Activated CD4-positive, alpha-beta T cell treated with anti-CD3 and anti-CD28 coated beads for 1 hour (primary cell): ENCODE results near the gene TRIM4.
"Not testable (repeated sequence)": the region's sequence is repeated elsewhere in the genome, so short reads cannot be mapped to it uniquely, and the experiment has no call there.

Experiments used
- DNase-seq: peaks from one replicate; pipeline ENCODE4 v3.0.0-alpha.2; 2020

Gene TRIM4, protein sequence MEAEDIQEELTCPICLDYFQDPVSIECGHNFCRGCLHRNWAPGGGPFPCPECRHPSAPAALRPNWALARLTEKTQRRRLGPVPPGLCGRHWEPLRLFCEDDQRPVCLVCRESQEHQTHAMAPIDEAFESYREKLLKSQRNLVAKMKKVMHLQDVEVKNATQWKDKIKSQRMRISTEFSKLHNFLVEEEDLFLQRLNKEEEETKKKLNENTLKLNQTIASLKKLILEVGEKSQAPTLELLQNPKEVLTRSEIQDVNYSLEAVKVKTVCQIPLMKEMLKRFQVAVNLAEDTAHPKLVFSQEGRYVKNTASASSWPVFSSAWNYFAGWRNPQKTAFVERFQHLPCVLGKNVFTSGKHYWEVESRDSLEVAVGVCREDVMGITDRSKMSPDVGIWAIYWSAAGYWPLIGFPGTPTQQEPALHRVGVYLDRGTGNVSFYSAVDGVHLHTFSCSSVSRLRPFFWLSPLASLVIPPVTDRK

DNA sequence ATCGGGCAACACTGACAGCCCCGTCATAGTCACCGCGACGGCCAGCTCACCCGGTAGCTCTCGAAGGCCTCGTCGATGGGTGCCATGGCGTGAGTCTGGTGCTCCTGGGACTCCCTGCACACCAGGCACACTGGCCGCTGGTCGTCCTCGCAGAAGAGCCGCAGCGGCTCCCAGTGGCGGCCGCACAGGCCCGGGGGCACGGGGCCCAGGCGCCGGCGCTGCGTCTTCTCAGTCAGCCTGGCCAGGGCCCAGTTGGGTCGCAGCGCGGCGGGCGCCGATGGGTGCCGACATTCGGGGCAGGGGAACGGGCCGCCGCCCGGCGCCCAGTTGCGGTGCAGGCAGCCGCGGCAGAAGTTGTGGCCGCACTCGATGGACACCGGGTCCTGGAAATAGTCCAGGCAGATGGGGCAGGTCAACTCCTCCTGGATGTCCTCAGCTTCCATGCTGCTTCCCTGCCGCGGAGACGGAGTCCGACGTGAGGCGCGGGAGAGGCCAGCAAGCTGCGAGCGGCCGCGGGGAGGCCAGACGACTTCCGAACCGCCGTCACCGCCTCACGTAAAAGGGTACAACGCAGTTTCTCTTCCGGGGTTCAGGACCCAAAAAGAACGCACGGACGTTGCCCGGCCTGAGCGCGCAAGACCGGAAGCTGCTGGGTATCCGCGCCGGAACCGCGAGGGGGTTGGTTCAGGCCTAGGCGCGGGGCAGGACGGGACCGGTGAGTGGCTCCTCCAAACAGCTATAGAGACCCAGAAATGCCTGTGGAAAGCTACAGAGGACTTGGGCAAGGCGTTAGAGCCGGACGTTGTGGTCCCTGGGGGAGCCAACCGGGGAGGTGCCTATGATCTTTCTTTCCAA is at the start of gene TRIM4:
TRIM4 (minus strand) TSS at position 572 of the 855 bp plus-strand sequence; CDS start at position 443, 129 bp downstream.
- DNase-seq, result peak; percentile 82

DNA sequence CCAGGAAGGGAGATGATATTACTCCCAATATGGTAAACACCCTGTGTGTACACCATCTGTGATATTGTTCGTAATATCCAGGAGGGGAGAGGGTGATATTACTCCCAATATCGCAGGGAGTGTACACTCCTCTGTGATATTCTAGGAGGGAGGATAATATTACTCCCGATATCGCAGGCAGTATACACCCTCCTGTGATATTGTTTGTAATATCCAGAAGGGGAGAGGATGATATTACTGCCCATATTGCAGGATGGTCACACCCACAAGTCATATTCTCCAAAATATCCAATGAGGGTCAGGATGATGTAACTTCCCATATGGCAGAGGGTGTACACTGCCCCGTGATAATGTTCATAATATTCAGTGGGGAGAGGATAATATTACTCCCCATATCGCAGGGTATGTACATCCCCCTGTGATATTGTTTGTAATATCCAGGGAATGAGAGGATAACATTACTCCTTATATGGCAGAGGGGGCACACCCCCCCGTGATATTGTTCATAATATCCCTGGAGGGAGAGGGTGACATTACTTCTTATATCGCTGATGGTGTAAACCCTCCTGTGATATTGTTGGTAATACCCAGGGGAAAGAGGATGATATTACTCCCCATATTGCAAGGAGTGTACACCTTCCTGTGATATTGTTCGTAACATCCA is 39.4 kb upstream of the TRIM4 start:
- DNase-seq, result no peak

DNA sequence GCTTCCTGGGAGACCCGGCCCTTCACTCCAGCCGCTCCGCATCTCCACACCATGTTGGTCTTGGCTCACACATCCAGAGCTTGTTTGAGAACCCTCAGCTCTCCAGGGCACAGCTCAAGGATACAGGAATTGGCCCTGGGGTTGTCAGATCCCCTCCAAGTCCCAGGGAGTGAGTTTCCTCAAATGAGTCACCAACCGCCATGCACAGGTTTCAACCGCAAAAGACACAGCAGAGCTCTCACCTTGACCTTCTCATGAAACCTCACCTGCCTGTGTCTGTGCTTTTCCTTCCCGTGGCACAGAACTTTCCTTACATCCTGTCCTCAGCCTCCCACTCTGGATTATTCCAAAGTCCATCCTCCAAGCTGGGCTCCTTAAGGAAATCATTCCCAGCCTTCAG is 35.9 kb upstream of the TRIM4 start:
- DNase-seq, result no peak

DNA sequence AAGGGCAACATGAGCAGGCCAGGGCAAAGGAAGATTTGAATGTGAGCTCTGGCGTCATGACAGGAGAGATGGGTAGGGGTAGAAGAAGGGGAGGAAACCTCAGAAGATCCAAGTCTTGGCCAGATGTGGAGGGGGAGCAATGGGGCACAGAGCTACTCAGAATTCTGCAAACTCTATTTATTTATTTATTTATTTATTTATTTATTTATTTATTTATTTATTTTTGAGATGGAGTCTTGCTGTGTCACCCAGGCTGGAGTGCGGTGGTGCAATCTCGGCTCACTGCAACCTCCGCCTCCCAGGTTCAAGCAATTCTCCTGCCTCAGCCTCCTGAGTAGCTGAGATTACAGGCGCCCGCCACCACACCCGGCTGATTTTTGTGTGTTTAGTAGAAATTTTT is 35.3 kb upstream of the TRIM4 start:
- DNase-seq, result not testable (repeated sequence)

DNA sequence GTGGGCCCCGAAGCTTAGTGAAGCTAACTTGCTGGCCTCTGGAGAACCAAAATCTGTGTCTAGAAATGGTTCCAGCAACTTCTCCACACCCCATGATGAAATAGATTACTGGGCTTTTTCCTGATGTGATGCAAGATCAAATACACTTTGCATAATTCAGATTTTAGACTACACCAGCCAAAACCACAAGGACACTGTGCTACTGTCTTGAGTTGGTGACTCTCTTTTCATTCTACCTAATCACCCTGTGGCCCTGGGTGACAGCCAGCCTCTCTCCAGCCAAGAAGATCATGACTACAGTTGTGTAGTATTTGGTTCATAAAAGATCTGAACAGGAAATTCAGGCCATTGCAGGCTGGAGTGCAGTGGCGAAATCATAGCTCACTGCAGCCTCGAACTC is 34.3 kb upstream of the TRIM4 start:
- no peak for DNase-seq

DNA sequence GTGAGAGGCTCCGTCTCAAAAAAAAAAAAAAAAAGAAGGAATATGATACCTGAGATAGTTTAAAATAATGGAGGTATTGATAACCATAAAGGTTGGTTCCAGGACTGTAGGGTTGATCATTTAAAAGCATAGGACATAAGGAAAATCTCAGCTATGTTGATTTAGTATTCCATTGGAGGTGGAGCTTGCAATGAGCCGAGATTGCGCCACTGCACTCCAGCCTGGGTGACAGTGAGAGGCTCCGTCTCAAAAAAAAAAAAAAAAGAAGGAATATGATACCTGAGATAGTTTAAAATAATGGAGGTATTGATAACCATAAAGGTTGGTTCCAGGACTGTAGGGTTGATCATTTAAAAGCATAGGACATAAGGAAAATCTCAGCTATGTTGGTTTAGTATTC is 33.3 kb upstream of the TRIM4 start:
- DNase-seq, result not testable (repeated sequence)

DNA sequence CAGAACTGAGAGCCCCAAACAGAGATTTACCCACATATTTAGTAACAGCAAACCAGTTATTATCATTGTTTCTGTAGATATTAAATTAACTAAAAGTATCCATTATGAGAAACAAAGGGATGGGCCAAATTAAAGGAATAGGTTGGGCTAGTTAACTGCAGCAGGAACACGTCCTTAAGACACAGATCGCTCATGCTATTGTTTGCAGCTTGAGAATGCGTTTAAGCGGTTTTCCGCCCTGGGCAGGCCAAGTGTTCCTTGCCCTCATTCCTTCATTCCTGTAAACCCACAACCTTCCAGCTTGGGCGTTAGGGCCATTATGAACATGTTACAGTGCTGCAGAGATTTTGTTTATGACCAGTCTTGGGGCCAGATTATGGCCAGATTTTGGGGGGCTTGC is 31.5 kb upstream of the TRIM4 start:
- DNase-seq, result not testable (repeated sequence)

DNA sequence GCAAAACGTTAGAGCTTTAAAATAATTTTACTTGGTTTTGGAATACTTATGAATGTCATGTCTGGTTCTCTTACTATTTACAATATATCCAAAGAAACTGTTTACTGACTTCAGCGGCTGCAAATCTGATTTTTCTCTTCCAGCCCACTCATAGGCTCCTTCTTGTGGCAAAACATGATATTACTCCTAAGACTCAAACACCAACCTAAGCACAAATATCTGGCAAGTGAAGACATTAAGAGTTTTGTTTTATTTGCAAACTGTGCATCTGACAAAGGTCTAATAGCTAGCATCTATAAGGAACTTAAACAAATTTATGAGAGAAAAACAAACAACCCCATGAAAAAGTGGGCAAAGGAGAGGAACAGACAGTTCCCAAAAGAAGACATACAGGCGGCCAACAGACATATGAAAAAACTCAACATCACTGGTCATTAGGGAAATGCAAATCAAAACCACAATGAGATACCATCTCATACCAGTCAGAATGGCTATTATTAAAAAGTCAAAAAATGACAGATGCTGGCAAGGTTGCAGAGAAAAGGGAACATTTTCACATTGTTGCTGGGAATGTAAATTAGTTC is 30.4 kb upstream of the TRIM4 start:
- DNase-seq, result no peak

DNA sequence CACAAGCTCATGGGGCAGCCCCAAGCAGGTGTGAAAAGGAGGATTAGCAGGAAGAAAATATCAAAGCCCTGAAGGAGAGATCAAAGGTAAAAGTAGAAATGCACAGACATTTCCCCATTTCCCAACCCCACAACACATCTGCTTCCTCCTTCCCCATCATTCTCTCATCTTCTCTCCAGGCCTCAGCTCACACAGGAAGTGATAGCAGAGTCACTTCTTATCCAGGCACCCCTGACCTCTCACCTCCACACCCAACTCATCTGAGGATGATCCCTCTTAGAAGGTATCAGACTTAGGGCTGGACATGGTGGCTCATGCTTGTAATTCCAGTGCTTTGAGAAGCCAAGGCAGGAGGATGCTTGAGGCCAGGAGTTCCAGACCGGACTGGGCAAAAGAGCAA is 28.3 kb upstream of the TRIM4 start:
- DNase-seq, result no peak

DNA sequence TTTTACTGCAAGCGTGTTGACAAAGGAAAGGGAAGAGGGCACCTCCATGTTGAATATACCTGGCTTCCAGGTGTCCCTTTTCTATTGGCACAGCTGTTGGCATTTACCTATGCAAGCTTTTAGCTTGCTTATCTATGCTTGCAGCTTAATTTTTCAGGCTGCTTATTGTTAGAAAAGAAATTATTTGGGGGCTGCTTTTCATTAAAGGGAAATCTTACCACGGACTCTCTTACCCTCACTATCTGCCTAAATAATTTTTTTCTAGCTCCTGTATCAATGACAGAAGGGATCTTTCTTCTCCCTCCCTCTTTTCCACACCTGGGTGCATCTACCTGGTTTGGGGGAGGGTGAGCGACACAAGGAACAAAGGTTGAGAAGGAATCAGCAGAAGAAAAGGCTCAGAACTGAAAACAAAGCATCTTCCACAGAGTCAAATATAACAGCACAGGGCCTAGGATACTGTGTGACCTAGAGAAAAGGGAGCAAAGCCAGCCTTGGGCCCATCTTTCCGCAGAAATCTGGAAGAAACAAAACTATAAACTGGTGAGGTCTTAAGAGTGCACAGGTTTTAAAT is 25.3 kb upstream of the TRIM4 start:
- no peak for DNase-seq

DNA sequence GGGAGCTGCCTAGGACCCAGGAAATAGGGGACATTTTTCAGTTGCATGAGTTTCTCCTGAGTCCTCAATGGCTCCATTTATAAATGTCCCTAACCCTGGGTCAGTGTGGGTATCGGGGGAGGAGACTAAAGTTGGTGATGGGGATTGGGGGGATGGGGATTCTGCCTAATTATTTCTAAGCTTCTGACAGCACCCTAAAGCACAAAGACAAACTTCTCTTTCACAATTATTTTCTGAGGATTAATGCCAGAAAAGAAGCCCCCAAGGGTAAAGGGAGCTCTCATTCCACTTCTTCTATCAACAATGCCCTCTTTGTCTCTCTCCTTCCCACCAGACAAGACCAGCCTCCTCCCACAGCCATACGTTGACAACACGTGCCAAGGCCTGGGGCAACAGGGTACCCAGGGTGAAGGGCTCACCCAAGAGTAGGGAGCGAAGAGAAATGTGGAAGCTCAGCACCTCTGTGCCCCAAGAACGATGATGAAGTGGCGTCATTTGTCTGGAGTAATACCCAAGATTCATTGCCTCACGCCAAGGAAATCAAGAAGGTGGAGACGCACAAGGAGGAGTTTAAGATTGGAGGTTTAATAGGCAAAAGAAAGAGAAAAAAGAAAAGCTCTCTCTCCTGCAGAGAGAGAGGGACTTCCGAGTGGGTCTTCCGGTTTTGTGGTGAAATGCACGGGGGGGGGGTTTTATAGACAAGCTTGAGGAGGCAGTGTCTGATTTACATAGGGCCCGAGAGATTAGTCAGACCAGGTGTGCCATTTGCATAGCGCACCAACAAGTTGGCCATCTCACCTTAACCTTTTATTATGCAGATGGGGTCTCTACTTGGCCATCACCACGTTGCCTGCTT is 24.5 kb upstream of the TRIM4 start:
- DNase-seq, result no peak

DNA sequence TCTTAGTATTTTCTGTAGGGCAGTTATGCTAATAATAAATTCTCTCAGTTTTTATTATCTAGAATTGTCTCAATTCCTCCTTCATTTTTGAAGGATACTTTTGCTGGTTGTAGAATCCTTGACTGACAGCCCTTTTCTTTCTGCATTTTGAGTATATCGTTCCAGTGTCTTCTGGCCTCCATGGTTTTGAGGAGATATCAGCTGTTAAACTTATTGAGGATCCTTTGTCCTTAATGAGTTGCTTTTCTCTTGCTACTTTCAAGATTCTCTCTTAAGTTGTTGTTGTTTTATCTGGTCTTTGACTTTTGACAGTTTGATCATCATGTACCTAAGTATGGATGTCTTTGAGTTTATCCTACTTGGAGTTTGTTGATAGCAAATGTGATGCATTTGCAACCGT is 19.0 kb upstream of the TRIM4 start:
- DNase-seq, result no peak

DNA sequence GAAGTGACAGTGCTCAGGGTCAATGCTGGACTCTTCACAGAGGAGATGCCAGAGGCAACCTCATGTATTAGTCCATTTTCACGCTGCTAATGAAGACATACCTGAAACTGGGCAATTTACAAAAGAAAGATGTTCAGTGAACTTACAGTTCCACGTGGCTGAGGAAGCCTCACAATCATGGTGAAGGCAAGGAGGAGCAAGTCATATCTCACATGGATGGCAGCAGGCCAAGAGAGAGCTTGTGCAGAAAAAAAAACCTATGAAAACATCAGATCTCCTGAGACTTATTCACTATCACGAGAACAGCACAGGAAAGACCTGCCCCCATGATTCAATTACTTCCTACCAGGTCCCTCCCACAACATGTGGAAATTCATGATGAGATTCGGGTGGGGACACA is 15.7 kb upstream of the TRIM4 start:
- DNase-seq, result not testable (repeated sequence)

DNA sequence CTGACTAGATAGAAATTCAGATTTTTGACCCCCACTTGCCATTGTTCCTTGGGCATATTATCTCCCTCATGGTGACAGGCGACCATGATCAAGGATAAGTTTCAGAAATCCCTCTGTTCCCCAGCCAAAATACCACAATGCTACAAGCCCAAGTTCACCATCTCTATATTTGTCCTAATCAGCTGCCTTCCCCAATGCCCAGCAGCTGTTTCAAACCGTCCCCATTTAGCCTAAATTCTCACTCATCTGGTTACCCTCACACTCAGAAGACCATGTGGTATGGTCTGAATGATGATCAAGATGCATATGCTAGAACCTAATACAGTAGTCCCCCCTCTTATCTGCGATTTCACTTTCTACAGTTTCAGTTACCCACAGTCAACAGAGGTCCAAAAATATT is 11.0 kb upstream of the TRIM4 start:
- no peak for DNase-seq

DNA sequence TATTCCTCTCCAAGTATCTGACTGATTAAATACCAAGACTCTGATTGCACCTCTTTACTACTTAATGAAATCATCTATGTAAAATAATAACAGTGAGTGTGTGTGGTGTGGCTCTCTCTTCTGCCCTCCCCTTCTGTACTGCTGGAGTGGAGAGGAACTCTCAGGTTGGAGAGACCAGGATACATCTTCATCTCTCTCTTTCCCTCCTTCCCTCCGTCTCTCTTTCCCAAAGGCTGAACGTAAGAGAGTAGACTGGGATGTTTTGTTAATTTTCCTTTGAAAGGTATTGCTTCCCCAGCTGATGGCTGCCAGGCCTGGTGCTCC is 10.4 kb upstream of the TRIM4 start:
- DNase-seq, result no peak

DNA sequence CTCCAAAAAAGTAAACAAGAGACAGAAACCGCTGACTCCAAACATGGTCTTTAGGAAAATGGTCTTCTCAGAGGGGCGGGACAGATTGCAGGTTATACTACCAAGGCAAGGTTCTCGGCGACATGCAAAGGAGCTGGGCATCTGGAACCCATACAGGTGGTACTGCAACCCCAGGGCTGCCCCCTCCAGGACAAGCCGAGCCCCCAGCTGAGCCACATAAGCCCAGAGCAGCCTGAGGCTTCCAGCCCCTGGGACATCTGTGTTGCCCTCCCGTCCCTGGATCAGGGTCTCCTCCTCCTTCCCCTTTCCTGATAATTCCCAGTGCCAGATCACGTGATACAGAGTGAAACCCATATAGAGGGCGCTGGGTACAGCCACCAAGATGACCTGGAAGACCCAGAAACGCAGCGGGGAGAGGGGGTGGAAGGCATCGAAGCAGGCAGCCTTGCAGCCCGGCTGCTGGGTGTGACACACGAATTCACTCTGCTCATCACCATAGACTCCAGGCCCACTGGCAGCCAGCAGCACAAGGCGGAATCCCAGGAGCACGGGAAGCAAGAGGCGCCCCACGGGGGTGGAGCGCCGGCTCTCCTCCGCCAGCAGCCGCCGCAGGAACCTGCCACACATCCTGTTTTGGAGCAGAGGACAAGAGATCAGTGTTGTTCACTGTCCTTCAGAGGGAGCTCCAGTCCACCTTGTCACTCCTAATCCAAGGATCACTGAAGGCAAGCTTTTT is 9.8 kb upstream of the TRIM4 start, which contains the start of gene GJC3:
GJC3 (minus strand) TSS at position 627 of the 736 bp plus-strand sequence; CDS start at position 627, 0 bp downstream.
- DNase-seq, result no peak

DNA sequence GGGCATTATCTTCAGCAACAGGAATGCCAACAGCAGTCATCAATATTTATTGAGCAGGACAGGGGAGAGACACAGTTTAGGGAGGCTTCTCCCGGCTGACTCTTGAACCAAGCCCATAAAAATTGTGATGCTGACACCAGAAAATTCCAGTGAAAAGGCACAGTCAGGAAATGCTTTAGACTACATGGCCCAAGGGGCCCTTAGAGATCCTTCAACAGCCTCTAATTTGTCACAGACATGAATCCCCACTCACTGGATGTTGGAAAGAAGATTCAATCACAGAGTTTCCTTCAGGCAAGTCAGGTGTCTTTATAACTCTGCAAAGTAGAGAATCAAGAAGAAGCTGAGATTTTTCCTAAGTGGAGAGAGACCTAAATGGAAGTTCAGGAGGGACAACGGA is 8.9 kb upstream of the TRIM4 start:
- no peak for DNase-seq

DNA sequence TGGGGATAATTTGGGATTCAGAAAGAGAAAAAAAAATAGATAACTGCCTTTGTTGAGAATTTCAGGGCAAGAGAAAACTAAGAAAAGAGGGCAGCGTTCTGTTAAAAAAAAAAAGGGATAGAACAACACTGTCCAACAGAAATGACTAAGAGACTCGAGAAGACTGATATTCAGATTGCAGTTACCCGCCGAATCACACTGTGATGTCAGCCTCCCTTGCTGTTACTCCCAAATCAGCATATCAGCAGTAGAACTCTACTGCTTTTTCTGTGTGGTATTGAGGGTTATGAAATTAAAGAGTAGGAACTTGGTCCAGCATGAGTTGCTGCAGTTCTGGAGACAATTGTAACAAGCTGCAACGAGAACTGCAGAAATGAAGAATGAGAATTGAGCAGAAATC is 8.2 kb upstream of the TRIM4 start:
- DNase-seq, result no peak

DNA sequence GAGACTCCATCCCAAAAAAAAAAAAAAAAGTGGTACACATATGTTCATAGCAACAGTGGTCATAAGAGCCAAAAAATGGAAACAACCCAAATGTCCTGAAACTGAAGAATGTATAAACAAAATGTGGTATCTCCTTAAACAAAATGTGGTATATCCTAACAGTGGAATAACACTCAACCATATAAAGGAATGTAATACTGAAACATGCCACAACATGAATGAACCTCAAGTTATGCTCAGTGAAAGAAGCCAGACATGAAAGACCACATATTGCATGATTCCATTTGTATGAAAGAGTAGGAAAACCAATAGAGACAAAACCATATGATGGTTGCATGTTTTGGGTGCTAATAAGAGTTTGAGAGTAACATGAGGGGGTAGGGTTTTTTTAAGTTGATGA is 7.0 kb upstream of the TRIM4 start:
- DNase-seq, result no peak

DNA sequence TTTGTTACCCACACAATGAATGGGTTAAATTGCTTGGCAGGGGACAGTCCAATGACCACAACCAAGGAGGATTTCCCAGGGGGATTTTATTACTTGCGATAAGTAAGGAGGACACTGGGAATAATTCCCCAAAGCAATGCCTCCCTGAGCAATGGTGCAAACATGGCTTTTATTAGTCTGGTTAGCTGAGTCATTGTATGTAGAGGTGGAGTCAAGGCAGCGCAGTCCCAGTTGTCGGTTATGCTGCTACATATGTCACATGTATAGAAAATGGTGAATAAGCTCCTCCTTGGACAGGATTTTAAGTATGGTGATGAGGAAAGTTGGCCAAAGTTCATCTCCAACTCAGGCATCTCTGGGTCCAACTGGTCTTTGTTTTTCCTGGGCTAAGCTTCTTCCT is 3.9 kb upstream of the TRIM4 start:
- no peak for DNase-seq

DNA sequence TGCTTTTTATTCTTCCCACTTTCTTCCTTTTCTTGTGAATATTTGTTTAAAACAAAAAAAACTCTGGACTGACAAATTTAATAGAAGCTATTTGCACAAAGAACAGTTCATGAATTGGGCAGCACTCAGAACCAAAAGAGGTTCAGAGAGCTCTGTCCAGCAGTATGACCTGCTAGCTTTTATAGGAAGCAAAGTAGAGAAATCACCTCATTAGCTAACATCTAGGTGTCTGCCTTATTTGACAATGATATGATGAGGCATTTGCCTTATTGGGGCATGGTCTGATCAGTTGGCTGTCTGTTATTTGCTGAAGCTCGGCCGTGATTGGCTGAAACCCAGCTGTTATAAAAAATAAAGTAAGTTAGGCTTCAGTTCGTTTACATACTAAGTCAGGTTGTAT is 819 bp upstream of the TRIM4 start:
- no peak for DNase-seq
